Stimulated activated CD4-positive, alpha-beta T cell treated with anti-CD3 and anti-CD28 coated beads, Interleukin-4, amount 100 ng/mL, for 24 hours (primary cell): ENCODE data around the gene RAB6B.

Experiments used
- DNase-seq: peaks from one replicate; pipeline ENCODE4 v3.0.0-alpha.2; 2020

The RAB6B gene

DNA sequence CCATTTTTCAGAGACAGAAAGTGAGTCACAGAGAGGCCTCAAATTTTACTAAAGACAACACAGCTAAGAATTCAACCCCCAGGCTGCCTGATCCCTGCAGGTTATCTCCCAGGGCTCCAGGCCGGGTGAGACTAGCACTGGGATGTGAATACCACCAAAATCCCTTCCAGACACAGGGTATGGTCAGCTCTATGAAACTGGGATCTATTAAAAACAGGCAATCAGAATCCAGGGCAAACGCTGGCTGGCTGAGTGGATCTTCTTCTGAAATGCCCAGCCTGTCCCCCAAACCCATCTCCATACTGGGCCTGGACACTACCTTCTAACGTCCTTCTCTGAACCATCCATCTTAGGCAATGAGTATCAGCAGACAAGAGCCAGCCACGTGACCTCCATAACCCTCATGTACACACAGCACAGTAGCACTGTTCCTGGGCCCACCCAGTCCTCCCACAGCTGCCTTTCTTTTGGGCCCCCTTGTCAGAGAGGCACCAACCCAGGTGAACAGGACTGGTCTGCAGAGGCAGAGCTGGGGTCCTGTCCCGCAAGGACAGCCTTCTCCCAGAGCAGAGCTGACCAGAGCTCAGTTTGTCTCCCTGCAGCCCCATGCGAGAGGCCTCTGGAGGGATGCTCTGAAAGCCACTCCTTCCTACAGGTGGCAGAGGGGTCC is 1.9 kb downstream of the RAB6B start:
- DNase-seq: no peak

DNA sequence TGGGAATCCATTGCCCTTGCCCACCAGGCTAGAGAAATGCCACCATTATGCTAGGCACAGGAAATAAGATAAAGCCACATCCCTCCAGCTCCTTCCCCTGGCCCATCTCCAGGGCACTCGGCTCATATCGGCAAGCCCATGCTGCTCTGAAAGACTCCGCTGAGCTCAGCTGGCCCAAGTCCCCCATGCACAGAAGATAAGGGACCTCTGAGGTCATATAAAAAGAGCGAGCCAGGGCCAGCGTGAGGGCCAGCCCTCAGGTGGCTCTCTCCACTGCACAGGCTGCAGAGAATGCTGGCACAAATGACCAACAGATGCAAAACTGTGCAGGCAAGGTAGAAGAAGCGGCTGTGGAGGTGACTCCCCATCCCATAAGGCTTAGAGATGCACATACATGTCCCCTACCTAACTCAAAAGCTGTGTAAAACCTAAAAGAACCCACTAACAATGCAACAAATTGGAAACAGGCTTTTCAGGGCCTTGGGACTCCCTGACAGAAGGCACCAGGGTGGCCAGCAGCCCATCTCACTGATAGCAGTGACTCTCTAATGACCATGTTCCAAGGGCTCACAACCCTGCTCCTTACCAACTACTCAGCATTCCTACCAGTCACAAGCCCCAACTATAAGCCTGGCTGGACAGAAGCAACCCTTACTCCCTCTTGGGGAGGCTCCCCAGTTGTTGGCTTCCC is 3.0 kb downstream of the RAB6B start:
- no peak for DNase-seq

DNA sequence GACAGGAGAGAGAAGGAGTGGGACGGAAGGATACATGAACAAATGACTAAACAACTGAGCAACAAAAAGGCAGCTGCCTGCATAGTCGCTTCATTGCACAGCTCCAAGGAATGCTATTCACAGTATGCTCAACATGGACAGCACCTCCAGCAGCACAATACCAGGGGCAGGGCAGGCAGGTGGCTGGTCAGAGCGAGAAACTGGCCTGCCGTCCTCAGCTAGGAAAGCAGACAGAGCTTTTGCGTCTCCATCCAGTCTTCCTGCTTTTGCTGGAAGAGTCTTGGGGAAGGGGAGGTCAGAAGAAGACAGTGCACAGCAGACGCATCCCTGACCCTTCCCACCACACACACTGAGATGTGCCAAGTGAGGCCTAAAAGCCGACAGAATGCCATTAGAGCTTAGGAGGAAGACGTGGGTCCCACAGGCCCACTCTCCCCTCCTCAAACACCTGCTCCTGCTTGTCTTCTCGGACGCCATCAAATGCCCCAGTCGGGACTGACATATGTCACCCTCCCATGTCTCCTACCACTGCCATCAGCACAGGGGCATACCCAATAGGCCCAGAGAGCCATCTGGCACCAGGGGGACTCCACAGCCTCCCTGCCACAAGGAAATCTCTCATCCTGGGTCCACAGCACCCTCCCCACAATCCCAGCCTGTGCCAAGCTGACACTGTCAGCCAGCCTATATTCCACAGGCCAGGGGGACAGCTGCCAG is 3.9 kb downstream of the RAB6B start:
- no peak for DNase-seq

DNA sequence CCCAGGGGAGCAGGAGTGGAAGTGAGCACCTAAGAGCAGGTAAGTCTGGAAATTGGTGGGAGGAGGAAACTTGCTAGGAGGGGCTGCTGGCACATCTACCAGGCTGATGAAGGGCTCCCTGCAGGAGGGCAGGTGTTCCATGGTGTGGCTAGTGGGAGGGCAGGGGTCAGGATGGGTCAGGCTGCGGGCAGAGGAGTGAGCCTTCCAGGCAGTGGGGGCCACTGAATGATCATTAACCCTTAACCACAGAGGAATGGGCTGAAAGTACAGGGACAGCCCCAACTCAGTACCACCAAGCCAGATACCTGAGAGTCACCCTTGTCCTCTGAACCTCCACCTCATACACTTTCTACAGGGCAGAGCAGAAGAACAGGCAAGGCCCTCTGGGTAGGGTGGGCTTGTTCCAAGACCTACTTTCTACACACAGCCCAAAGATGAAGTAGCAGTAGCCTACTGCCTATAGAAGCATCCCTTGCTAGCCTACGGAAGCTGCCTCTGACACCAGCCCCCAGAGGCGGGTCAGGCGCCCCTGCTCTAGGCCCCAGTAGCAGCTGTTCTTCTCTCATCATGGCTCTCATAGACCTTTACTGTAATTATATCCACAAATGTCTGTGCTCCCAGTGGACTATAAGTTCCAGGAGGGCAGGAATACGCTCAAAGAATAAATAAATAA is 4.6 kb downstream of the RAB6B start:
- DNase-seq: no peak

DNA sequence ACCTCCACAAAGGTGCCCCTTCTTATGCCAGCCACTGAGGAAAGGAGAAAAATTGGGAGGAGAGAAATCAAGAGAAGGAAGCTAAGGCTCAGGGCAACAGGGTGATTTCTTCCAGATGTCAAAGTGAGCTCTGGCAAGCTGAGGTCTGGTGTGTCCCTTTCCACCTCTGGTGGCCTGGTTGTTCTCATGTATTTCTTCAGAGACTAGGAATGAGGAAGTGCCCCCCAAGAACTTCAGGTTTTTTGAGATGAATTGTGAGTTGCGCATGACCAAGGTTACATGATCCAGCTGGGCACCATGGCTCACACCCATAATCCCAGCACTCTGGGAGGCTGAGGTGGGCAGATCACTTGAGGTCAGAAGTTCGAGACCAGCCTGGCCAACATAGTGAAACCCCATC is 5.6 kb downstream of the RAB6B start:
- no peak for DNase-seq

DNA sequence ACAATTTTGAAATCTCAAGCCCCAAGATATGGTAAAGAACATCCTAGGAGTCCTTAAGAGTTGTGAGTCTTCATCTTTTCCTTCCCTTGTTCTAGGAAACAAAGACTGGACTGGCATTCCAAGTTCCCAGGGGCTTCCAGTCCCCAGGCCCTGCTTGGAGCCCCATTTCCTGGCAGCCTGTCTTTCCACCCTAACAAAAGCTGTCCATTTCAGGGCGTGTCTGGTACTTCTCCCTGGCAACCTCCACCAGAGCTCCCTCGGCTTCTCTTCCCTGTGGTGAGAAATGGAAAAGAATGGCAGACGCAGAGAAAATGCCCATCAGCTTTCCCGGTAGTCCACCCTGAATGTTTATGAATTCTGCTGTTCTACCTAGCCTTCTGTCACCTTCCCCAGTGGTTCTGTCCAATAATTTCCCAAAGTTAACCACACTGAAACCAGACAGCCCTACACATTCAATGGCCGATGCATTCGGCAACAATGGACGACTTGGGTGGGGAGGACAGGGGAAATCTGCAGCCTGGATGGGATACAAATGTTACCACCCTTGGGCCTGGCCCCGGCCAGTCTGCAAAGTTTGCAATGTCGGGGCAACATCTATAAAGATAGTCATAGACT is 6.8 kb downstream of the RAB6B start:
- DNase-seq: no peak

DNA sequence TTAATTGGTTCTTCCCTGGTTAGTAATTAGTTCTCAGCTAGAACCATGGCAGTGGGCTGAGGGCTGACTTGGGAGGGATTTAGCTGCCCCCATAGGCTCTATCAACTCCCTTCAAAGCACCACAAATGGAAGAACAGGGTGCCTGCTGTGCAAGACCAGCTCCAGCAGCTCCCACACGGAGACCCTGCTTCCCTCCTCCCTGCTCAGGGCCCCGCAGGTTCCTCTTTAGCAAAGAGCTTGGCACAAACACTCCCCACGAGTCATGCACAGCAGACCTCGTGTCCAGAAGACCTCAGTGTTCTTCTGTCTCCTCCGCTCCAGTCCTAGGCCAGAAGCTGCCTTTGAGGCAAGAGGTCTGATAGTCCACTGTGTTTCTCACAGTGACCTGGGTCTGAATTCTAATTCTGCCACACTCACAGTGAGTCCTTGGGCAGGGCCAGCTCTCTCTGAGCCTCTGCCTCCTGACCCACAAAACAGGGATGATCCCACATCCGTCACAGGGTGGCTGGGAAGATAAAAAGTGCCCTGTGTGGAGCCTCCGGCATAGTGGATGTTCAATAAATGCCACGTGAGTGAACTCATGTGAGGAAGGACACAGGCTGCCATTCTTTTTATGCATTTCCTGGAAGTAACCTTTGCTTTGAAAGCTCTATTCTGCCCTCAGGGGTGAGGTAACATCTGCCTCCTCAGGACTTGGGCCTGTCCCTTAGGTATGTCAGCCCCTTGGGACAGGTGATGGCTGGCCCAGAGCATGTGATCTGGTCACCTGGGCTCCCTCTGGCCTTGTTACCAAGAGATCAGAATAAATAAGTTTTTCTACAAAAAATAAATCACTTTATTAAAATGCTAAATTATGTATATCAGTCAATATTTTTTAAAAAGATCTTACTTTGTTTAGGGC is 7.6 kb downstream of the RAB6B start:
- DNase-seq: no peak

DNA sequence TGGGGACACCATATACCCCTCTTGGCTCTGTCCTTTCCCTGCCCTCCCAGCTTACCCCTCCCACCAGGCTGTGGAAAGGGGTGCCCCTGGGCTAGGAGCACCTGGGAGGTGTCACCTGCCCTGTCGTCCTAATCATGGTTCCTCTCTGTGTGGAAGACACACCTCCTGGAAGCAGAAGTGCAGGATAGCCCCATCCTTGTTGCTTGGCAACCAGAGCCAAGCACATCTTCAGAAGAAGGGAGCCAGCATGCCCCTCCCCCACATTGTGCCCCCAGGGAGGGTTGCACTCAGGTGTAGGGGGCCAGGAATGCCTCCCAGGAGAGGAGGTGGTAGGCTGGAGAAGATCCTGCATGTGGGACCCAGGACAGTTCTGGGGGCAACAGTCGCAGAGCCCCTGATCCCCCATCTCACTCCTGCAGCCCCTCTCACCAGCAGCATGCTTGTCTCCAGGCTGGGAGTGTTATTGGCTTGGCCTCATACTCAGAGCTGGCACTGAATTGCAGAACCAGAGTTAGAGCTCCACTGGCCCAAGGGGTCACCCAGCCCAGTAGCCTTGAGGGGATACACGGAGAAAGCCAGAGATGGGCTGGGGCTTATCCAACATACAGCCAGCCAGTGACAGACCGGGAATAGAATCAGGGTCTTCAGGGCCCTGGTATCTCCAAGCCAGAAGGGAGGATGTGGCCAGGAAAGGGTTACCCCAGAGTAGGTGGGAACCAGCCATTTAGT is 8.4 kb downstream of the RAB6B start:
- DNase-seq: no peak

DNA sequence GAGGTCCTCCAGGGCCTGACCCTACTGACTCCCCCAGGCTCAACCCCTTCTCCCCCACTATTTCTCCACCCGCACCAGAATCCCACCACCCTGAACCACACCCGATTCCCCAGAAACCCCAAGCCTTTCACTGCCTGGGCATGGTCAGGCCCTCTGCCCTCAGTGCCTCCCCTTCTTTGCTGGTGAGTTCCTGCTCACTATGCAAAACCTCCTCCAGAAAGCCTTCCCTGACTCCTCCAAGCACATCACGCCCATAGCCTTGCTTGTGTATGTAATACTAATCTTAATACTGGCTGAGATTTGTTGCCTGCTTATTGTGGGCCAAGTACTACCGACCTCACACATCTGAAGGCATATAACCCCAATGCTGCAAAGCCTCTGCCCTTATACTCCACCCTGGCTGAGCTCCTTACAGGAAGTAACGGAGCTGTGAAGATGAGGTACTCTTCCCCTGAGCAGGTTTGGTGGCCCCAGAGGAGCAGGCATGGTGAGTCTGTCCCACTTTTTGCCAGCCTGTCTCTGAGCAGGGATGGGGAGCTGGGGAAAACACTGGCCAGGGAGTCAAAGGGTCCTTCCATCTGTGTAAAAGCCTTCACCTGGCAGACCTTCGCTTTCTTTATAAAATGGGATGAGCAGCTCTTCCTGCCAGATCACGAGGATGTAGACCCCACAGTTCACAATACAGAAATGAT is 9.5 kb downstream of the RAB6B start:
- DNase-seq: no peak

DNA sequence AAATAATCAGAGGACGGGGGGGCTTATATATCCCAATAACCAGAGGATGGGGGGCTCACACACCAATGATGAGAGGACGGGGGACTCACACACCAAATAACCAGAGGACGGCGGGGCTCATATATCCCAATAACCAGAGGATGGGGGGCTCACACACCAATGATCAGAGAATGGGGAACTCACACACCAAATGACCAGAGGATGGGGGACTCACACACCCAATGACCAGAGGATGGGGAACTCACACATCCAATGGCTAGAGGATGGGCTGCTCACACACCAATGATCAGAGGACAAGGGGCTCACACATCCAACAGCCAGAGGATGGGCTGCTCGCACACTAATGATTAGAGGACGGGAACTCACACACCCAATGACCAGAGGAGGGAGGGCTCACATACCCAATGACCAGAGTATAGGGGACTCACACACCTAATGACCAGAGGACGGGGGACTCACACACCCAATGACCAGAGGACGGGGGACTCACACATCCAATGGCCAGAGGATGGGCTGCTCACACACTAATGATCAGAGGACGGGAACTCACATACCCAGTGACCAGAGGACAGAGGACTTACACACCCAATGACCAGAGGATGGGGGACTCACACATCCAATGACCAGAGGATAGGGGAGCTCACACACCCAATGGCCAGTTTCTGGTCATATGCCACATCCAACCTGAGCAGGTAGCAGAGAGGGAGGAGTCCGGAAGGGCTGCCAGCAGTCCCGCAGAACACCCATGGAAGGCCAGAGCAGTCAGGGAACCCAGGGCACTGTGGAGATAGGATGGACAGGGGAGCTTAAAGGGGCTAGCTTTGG is 10.6 kb downstream of the RAB6B start:
- no peak for DNase-seq

DNA sequence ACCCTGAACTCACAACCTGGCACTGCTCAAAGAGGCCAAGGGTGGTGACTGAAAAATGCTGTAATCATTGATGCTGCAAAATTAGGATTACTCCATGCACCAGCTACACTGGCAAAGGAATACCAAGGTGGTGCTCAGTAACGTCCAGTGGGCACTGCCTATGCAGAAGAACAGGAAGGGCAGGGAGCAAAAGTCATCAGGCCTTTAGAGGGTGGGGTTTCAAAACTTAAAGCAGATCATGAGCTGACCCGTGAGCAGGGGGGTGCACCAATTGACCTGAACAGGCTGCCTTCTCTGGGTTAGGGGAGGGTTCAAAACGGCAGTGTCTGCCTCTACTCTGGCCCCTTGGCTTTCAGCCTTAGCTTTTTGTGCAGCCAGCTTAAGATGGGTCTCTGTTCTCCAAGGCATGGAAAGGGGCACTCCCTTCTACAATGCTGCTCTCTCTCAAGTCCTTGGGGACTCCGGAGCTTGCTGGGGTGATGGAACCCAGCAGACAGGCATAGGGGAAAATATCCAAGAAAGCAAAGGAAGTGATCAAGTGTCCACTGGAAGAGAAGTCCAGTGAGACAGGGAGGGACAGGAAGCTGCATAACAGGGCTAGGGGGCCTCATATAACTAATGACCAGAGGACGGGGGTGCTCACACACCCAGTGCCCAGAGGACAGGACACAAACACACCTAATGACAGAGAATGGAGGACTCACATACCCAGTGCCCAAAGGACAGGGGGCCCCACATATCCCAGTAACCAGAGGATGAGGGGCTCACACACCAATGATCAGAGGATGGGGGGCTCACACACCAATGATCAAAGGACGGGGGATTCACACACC is 11.4 kb downstream of the RAB6B start:
- DNase-seq: no peak

DNA sequence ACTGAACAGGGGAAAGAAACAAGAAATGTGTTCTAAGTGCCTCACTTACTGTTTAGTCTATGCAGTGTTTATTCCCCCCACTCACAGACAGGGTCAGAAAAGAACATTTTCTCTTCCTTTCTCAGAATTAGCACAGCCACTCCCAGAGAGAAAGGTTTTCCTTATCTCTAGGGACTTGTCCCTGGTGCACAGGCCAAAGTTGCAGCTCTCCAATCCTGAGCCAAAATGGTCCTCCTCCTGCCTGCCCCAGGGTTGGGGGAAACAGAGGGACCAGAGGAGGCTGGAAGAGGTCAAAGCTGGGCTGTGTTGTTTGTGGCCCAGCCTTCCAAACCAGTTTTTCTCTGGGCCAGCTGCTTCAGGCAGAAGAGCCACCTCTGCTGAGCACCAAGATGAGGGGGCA is 12.0 kb downstream of the RAB6B start:
- no peak for DNase-seq

DNA sequence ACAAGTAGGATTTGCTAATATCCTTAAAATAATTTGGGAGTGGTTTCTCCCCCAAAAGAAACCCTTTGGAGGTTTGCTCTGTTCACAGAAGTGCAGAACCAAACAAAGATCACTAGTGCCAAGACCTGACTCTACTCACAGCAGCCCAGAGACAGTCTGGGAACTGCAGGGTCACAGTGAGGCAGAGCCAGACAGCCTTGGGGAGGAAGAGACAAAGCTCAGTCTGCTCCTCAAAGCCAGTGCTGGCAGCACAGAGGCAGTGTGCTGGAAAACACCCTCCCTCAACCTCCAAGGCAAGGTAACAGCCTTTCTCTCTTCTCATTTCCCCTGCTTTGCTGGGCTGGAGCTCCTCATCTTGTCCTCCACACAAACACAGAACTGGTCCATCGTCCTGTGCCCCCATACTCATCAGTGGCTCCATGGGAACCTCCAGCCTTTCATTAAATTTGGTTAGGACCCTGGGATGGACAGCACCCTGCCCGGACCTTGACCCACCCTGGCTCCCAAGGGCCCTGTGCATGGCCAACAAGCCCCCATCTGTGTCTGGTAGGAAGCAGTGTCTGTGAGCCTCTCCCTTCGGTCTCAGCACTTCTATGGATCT is 12.6 kb downstream of the RAB6B start:
- DNase-seq: no peak

DNA sequence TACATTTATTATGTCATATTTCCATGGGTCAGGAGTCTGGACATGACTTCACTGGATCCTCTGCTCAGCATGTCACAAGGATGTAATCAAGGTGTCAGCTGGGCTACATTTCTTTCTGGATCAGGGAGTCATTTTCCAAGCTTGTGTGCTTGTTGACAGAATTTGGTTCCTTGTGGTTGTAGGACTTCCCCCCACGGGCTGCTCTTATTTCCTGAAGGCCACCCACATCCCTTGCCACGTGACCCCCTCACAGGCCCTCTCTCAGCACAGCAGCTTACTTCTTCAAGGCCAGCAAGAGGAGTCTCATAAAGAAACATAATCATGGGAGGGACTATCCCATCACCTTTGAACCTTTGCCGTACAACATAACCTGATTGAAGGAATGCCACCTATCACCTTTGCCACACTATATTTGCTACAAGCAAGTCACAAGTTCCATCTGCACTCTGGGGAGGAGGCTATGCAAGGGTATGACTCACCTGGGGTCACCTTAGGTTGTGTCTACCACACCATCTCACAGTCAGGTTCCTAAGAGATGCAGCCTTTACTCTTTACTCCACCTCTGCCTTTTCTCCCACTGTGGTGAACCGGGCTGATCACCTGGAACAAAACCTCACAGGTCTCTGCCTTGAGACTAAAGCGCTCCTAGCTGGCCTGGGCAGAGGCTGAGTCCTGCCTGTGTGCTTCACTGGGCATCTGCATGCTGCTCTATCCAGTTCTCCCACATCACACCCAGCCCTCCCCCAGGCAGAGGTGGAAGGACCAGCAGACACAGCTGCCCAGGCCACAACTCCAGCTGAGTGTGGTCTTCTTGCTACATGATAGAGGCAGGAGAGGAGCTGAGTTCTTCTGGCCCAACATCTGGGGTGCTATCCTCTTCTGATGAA is 13.5 kb downstream of the RAB6B start:
- DNase-seq: no peak

DNA sequence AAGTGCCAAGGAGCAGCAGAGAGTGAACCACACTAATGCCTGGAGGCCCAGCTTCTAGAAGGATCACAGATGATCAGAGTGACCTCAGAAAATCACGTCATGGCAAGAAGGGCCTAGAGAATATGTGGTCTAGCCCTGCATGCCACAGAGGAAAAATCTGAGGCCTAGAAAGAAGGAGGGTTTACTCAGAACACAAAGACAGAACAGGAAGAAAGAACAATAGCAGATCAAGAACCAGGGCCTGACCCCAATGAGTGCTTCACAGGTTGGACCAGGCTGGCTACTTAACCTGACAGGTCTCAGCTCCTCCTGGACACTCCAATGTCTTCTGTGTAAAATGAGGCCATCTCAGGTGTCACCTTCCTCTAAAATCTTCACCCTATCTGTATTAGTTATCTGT is 14.2 kb downstream of the RAB6B start:
- no peak for DNase-seq

DNA sequence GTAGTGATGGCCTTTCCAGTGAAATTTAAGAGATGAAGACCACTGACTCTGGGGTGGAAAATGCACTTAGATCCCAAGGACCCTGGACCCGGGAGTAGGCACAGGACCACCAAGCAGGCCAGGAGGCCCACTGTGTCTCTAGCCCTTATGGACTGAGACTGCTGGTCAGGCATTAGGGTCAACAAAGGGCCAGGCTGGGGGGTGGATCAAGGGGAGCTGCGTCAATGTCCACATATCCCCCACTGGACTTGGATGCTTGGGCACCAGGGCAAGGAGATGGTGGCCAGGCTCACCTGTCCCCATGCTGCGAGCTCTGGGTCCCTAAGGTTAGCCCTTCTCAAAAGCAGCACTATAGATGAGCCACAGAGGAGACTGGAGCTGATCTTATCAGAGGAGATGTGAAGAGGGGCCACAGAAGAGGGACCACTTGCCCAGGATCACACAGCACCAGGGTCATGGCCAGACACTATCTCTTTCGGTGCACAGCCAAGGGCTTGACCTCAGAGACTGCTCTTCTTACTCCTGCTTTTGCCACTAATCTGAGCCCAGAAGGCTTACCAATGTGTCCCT is 14.7 kb downstream of the RAB6B start:
- DNase-seq: no peak

DNA sequence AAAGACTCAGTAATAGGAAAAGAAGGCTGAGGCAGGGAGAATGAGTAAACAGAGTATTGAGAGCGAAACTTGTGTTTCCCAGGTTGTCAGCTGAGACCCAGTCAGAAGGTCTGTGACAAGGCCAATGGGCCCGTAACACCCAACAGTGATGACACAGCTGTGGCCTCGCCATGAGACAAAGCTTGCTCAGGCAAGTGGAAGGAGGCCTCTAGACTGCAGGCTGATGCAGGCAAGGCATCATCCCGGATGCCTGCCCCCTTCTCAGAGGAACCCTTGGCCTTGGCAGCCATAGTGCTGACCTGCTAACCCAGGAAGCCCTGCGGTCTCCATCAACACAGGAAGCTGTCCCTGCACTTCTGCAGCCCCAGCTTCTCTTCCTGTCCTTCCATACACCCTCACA is 15.4 kb downstream of the RAB6B start:
- no peak for DNase-seq
